Stimulated activated naive CD4-positive, alpha-beta T cell treated with Interleukin-2 at 50 U/mL for 16 hours (primary cell): ENCODE data around the gene RNF207.

ENCODE experiments used
- DNase-seq: peaks from one replicate; lab custom pipeline; 2025; lab: John Stamatoyannopoulos, UW

The RNF207 gene

DNA sequence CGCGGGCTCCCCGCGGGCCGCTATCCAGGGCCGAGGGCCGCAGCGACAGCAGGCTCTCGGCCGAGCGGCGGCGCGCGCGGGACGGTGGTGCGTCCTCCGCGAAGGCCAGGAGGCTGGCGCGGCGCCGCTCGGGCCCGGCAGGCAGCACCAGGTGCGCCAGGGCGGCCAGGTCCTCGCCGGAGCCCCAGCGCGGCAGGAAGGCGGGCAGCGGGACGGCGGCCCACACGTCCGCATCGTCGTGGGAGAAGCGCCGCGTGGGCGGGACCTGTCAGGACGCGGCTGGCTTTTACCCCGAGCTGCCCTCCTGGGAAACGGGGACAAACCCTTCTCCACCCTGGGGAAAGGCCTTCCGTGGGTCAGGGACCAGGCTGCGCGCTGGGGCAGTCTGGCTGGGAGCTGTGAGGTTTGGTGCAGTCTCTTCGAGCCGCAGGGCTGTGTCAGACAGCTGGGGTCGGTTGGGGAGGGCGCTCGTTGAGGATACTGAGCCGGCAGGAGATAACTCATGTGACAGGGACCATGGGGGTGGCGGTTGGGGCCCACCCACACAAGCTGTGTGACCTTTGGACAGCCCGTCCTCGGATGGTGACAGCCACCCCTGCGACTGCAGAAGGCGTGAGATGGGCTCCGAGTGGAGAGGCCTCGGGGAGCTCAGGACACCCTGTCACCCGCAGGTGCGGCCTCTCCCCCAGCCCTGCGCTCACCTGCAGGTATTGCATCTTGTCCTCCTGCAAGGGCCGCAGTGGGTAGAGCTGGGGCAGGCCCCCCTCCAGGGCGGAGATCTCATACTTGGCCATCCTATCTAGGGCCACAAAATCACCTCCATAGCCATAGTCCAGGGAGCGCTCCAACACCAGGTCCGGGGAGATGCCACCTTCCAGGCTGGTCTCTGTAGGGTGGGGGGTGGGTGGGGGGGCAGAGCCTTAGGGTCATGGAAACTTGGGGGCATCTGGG is 44.1 kb downstream of the RNF207 start:
- DNase-seq: no peak

- DNase-seq: no peak
Measured at GRCh38 chr1:6251233-6251632, 45.3 kb downstream of the RNF207 start.

GRCh38 chr1:6251681-6252373 is 45.9 kb downstream of the RNF207 start:
- DNase-seq: no peak

DNA sequence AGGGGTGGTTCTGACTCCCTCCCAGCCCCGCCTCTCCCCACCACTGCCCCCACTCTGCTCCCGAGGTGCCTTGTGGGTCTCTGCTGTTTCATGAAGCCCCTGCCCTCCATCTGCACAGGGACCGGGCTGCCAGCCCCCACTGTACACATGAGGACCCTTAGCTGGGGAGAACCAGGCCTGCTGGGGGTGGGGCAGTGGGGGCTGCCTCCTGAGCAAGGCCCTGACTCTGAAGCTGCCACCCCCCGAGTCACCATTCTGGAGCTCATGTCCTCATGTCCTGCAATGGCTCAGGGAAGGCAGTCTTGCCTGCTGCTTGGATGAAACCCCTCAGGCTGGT is 46.4 kb downstream of the RNF207 start:
- no peak for DNase-seq

- no peak for DNase-seq
Measured at GRCh38 chr1:6253380-6253779, 47.5 kb downstream of the RNF207 start.

GRCh38 chr1:6254691-6255090 is 48.8 kb downstream of the RNF207 start:
- DNase-seq: no peak

DNA sequence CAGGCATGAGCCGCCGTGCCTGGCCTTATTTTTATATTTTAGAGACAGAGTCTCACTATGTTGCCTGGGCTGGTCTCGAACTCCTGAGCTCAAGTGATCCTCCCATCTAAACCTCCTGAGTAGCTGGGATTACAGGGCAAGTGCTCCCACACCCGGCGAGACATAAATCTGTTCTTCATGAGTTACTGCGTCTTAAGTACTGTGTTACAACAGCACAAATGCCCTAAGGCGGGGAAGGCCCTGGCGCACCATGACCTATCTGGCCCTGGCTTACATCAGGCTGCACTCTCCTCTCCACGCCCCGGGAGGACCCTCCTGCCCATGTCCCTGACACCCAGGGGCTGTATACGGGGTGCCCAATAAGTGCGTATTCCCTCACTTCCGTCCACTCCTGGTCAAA is 50.7 kb downstream of the RNF207 start:
- DNase-seq: no peak

GRCh38 chr1:6257541-6258069 is 51.7 kb downstream of the RNF207 start:
- DNase-seq: no peak

DNA sequence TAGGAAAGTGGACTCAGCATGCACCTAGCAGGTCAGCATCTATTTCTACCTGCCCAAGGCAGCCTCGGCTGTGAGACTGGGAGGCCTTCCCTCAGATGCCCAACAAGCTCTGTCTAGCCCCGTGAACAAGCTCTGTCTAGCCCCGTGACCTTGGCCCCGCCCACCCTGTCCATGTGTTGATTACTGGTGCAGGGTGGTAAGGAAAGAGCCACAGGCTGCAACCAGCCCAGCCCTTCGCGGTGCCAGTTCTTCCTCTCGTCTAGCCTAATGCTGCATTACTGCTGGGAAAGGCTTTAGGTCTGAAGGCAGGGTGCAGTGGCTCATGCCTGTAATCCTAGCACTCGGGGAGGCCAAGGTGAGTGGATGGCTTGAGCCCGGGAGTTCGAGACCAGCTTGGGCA is 52.8 kb downstream of the RNF207 start:
- DNase-seq: no peak

DNA sequence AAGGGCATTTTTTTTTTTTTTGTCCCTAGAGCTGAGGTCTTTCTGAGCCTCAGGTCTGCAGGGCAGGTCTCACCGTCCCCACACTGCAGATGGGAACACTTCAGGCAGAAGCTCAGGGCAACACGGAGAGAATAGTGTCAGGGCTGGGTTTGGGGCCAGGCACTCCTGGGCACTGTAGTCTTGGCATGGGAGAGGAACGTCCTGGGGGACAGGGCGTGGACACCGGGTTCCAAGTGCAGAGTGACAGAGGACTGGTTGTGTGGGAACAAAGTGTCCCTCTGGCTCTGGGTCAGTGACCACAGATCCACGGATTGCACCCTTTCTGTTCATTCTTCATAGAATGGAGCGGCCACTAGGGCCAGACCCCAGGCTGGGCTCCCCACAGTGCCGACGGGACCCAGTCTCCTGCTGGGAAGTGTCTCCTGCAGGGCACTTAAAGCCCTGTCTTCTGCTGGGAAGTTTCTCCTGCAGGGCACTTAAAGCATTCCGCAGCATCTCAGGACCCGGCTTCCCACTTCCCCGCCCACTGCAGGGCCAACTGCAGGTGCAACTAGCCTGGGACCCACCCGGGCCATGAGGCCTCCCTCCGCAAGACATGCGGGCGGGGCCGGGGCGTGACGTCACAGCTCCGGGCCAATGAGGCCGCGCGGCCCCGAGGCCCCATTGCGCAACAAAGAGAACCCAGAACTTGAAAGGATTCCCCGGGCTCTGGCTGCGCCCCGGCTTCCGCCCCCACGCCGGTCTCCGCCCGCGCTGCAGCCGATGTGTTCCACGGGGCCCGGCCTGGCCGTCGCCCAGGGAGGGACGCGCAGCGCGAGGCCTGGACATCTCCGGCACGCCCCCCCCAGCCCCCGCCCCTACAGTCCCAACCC is 53.8 kb downstream of the RNF207 start:
- peak; percentile 60 for DNase-seq

DNA sequence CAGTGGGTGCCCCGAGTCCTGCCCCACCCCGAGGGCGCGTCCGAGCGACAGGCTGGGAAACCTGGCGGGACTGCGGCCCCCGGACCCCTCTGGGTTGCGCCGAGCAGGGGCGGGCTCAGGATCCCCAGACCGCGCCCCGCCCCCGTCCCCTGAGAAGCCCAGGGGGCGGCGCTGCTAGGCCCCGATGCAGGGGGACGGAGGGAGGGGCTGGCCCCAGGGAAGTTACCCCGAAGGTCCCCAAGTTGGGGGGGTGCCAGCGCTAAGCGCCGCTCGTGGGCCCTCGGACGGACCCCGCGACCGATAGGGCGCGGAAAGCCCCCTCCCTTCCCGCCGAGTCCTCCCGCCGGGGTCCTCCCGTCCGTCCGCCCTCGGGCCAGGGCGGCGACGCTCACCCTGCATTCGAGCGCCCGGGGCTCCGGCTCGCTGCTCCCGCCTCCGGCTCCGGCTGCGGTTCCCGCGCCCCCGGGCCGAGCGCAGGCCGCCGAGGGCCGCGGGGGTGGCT is 54.6 kb downstream of the RNF207 start:
- DNase-seq: no peak

DNA sequence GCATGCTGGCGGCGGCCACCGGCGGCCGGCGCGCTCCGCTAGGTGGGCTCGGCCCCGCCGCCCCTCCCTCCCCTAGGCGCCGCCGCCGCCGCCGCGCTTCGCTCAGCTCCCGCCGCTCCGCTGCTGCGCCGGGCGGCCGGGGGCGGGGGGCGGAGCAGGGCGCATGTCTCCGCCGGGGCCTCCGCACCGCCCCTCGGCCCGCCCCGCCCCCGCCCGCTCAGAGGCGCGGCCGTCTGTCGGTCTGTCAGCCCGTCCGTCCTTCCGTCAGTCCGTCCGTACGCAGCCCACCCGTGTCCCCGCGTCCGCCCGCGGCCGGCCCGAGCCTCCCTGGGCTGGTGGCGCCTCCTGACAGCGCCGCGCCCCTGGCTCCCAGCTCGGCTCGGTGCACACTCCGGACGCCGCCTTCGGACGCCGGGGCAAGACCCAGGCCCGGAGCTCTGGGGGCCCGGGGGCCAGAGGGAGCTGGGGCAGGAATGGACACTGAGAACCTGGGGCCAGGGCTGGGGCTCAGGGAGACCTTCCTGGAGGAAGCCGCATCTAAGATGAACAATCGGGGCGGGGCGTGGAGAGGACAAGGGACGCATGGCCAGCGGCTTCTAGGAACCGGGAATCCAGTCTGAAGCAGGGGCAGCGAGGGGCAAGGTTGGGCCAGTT is 55.2 kb downstream of the RNF207 start, which contains the start of gene GPR153:
Gene GPR153 (minus strand): TSS at position 138 of the 654 bp plus-strand sequence. CDS start 6,193 bp downstream, outside the sequence.
- peak; percentile 49 for DNase-seq

GRCh38 chr1:6261615-6261995 is 55.7 kb downstream of the RNF207 start:
- DNase-seq: no peak

DNA sequence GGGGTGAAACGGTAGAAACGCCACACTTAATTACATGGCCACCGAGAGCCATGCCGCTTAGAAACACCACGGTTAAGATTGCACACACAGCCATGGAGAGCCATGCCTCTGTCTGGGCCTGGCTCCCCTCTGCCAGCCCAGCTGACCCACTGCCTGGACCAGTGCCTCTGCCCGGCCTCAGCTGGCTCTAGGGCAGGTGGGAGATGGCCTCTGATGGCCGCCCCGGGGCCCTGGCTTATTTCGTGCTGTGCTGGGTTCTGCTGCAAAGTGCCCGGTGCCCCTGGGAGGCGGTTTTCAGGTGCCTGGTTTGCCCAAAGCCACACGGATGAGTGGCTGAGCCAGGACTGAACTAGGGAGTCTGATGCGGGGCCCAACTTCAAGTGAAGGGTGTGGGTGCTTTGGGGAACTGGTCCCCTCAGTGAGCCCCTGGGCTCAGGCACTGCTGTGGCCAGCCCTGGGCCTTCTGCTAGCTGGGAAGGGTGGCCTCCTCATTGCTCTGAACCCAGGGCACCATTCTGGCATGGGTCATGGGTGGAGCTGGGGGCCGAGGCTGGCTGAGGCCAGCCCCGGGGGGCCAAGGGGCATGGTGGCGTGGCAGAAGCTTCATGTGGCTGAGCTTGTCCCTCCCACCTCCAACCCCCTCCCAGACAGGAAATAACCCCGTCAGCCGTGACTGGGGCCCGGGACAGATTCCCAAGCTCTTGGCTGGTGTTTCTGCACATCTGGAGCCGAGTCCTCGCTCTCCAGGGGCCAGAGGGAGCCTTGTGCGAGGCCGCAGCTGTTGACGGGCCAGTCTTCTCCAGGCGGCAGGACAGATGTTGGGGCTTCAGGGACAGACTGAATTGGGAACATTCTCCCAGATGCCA is 56.9 kb downstream of the RNF207 start:
- no peak for DNase-seq

- DNase-seq: no peak
Measured at GRCh38 chr1:6263716-6264115, 57.8 kb downstream of the RNF207 start.

GRCh38 chr1:6265151-6265550 is 59.2 kb downstream of the RNF207 start:
- DNase-seq: no peak

DNA sequence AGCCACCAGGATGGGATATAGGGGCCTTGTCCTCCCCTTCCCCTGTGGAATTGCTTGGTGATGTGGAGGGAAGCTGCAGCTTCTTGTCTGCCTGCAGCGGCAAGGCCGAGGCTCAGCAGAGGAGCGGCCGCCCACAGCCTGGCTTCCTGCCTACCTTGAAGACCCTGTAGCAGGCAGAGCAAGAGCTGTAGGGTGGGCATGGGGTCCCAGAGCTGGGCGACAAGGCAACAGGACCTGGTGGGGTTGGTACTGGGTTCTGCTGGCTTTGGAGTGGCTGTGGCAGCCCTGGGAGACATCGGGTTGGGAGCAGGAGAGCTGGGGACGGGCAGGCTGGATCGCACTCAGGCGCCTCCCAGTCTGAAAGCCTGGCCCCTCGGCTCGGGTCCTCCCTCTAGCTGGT is 60.7 kb downstream of the RNF207 start:
- no peak for DNase-seq

- no peak for DNase-seq
Measured at GRCh38 chr1:6267686-6268322, 61.9 kb downstream of the RNF207 start.

DNA sequence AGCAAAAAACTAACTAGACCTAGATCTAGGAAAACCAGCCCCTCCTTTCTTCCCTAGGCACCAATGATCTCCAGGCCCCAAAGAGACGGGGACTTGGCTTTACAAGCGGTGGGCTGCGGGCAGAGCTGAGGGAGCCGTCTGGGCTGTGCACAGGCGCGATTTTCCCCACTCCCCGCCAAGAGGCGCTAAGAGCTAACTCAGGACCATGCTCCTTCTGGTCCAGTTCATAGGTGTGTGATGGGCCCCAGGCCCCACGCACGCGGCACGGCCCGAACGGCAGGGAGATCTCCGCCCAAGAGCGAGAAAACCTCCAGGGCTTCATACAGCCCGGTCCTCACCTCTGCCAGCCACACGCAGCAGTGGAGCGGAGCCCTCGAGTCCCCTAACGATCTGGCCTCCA is 62.5 kb downstream of the RNF207 start:
- no peak for DNase-seq

- no peak for DNase-seq
Measured at GRCh38 chr1:6269296-6269695, 63.4 kb downstream of the RNF207 start.
